ENCODE measurements around the gene MRPL18.

DNA sequence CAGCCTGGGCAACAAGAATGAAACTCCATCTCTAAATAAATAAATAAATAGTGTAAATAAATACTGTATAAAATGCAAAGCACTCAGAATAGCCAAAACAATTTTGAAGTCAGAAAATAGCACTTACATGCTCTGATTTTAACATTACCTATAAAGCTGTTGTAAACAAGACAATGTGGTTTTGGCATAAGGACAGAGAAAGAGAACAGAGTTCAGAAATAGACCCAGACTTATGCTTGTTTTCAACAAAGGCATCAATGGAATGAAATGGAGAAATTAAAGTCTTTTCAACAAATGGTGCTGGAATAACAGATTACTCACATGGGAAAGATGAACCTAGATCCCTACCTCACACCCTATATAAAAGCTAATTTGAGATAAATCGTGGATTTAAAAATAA, 18.1 kb upstream of the MRPL18 start:
- no peak for TF ChIP-seq NR1H2 (CRISPR knock-in tag; IDR thresholded peaks at IDR 0.05)
- TF ChIP-seq, protein P1, sequence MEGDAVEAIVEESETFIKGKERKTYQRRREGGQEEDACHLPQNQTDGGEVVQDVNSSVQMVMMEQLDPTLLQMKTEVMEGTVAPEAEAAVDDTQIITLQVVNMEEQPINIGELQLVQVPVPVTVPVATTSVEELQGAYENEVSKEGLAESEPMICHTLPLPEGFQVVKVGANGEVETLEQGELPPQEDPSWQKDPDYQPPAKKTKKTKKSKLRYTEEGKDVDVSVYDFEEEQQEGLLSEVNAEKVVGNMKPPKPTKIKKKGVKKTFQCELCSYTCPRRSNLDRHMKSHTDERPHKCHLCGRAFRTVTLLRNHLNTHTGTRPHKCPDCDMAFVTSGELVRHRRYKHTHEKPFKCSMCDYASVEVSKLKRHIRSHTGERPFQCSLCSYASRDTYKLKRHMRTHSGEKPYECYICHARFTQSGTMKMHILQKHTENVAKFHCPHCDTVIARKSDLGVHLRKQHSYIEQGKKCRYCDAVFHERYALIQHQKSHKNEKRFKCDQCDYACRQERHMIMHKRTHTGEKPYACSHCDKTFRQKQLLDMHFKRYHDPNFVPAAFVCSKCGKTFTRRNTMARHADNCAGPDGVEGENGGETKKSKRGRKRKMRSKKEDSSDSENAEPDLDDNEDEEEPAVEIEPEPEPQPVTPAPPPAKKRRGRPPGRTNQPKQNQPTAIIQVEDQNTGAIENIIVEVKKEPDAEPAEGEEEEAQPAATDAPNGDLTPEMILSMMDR (IDR thresholded peaks at IDR 0.05), result no peak
- no peak for TF ChIP-seq ZBTB21 (CRISPR knock-in tag; IDR thresholded peaks at IDR 0.05; ENCODE audit: borderline replicate concordance)
- TF ChIP-seq, protein P2, sequence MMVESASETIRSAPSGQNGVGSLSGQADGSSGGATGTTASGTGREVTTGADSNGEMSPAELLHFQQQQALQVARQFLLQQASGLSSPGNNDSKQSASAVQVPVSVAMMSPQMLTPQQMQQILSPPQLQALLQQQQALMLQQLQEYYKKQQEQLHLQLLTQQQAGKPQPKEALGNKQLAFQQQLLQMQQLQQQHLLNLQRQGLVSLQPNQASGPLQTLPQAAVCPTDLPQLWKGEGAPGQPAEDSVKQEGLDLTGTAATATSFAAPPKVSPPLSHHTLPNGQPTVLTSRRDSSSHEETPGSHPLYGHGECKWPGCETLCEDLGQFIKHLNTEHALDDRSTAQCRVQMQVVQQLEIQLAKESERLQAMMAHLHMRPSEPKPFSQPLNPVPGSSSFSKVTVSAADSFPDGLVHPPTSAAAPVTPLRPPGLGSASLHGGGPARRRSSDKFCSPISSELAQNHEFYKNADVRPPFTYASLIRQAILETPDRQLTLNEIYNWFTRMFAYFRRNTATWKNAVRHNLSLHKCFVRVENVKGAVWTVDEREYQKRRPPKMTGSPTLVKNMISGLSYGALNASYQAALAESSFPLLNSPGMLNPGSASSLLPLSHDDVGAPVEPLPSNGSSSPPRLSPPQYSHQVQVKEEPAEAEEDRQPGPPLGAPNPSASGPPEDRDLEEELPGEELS (CRISPR knock-in tag; IDR thresholded peaks at IDR 0.05), result no peak
- no peak for TF ChIP-seq NR3C1 (CRISPR knock-in tag; conservative IDR thresholded peaks at IDR 0.05; ENCODE audit: low read depth)
